Nephron (organoid): ENCODE results near the gene TMEM171.
A peak's percentile ranks its signal among the peaks of the same experiment; 100 is the strongest.

Experiments
- H3K27ac Mint-ChIP-seq, 3 experiments: 2 replicates each; pipeline ENCODE4 v1.8.0; 2020; ENCODE audit warnings: mixed read lengths in 3 of 3, mild to moderate bottlenecking in 2 of 3, moderate library complexity in 1 of 3
- H3K27me3 Mint-ChIP-seq: 2 replicates; pipeline ENCODE4 v1.8.0; 2021; ENCODE audit warnings: low read depth, mild to moderate bottlenecking, moderate library complexity, mixed read lengths
- H3K36me3 Mint-ChIP-seq: 2 replicates; pipeline ENCODE4 v1.8.0; 2020; ENCODE audit warnings: low read depth, mixed read lengths
- H3K4me1 Mint-ChIP-seq: 2 replicates; pipeline ENCODE4 v1.8.0; 2020; ENCODE audit warnings: mixed read lengths
- H3K4me3 Mint-ChIP-seq, 3 experiments: 2 replicates each; pipeline ENCODE4 v1.8.0; 2020; ENCODE audit warnings: mild to moderate bottlenecking in 3 of 3, mixed read lengths in 3 of 3, moderate library complexity in 2 of 3
- H3K9me3 Mint-ChIP-seq: 2 replicates; pipeline ENCODE4 v1.8.0; 2020; ENCODE audit warnings: mixed read lengths
- CTCF ChIP-seq, 3 experiments: fragments of 200-600 bp; sonication (generic); IDR thresholded peaks; one replicate each; pipeline ENCODE4 v1.5.0; 2021; ENCODE audit warnings: antibody characterized with exemption in 3 of 3; ENCODE audit not compliant: unreplicated experiment in 3 of 3

TMEM171 gene

GRCh38 chr5:73131711-73132425 lies 11.5 kb downstream of the TMEM171 start:
- peak overlapping the region in 1 of 3 experiments; percentile 6 for H3K27ac Mint-ChIP-seq
- peaks cover 20% of the 10 kb centered on the region for H3K27me3 Mint-ChIP-seq
- no peaks in the 10 kb centered on the region for H3K36me3 Mint-ChIP-seq
- H3K4me3 Mint-ChIP-seq = no peak overlapping the region
- no peak for TF ChIP-seq CTCF (IDR thresholded peaks at IDR 0.05; ENCODE audit: unreplicated experiment in 3 of 3)
- H3K9me3 Mint-ChIP-seq = no peaks in the 10 kb centered on the region
- peaks cover 15% of the 10 kb centered on the region for H3K4me1 Mint-ChIP-seq

- peak overlapping the region in 1 of 3 experiments; percentile 12 for H3K27ac Mint-ChIP-seq
- no peak for TF ChIP-seq CTCF (IDR thresholded peaks at IDR 0.05; ENCODE audit: unreplicated experiment in 3 of 3)
Measured at GRCh38 chr5:73132759-73133158, 12.4 kb downstream of the TMEM171 start.

GRCh38 chr5:73135021-73135420 lies 14.6 kb downstream of the TMEM171 start:
- no peak for TF ChIP-seq CTCF (IDR thresholded peaks at IDR 0.05; ENCODE audit: unreplicated experiment in 3 of 3)
- no peak overlapping the region for H3K4me3 Mint-ChIP-seq
- peaks cover 30% of the 10 kb centered on the region for H3K4me1 Mint-ChIP-seq
- H3K36me3 Mint-ChIP-seq = no peaks in the 10 kb centered on the region
- H3K27ac Mint-ChIP-seq = no peak overlapping the region
- peaks cover 13% of the 10 kb centered on the region for H3K27me3 Mint-ChIP-seq
- H3K9me3 Mint-ChIP-seq = no peaks in the 10 kb centered on the region

More at GRCh38 chr5:73132759-73133158, 12.4 kb downstream of the TMEM171 start:
- Mint-ChIP-seq H3K4me3 (no peak overlapping the region), H3K9me3 (no peaks in the 10 kb centered on the region), H3K36me3 (no peaks in the 10 kb centered on the region), H3K4me1 (peaks cover 22% of the 10 kb centered on the region), H3K27me3 (peaks cover 19% of the 10 kb centered on the region)

GRCh38 chr5:73135429-73136054 lies 15.2 kb downstream of the TMEM171 start:
- Mint-ChIP-seq H3K27ac (peak overlapping the region in 1 of 3 experiments; percentile 28), H3K36me3 (no peaks in the 10 kb centered on the region), H3K4me3 (no peak overlapping the region), H3K27me3 (peaks cover 12% of the 10 kb centered on the region), H3K9me3 (no peaks in the 10 kb centered on the region), H3K4me1 (peaks cover 30% of the 10 kb centered on the region)
- peak; percentile 23 to 49 (median 47) for TF ChIP-seq CTCF (IDR thresholded peaks at IDR 0.05; ENCODE audit: unreplicated experiment in 3 of 3)

- H3K27me3 Mint-ChIP-seq = peaks cover 12% of the 10 kb centered on the region
- TF ChIP-seq CTCF (IDR thresholded peaks at IDR 0.05; ENCODE audit: unreplicated experiment in 3 of 3) = no peak
- H3K9me3 Mint-ChIP-seq = no peaks in the 10 kb centered on the region
- H3K36me3 Mint-ChIP-seq = no peaks in the 10 kb centered on the region
- H3K27ac Mint-ChIP-seq = peak overlapping the region in 2 of 3 experiments; percentile 28 to 67
- peaks cover 30% of the 10 kb centered on the region for H3K4me1 Mint-ChIP-seq
- H3K4me3 Mint-ChIP-seq = no peak overlapping the region
Measured at GRCh38 chr5:73136055-73136562, 15.7 kb downstream of the TMEM171 start.
